Adrenal gland (tissue), 12 donors: ENCODE measurements around the gene NDOR1. TPM values are rescaled to one million over a fixed set of nuclear protein-coding genes. Genes with fewer than 3 reads are reported as not detected.

Source experiments
- DNase-seq, 7 donors: peaks; one replicate each; pipeline ENCODE4 v3.0.0-alpha.2; 2019 to 2020
- H3K27ac ChIP-seq, 5 donors: fragments of 200-600 bp; sonication (generic) in 4 of 5; 1 replicate in 3 of 5; 2 replicates in 2 of 5; pipeline versions ENCODE4 v1.5.1 to v1.8.0; 2016 to 2020; ENCODE audit warnings: mild to moderate bottlenecking in 1 of 5
- H3K27me3 ChIP-seq: fragments of 200-600 bp; 2 replicates; pipeline ENCODE4 v1.8.0; 2021
- H3K36me3 ChIP-seq, 2 donors: fragments of 200-600 bp; replicated peaks in 1 of 2; 1 replicate in 1 of 2; 2 replicates in 1 of 2; pipeline versions ENCODE4 v1.5.1 to v1.8.0; 2018 to 2022
- H3K4me1 ChIP-seq, 2 donors: fragments of 200-600 bp; replicated peaks in 1 of 2; 1 replicate in 1 of 2; 2 replicates in 1 of 2; pipeline versions ENCODE4 v1.5.1 to v1.8.0; 2018 to 2021
- H3K4me3 ChIP-seq, 4 donors: fragments of 200-600 bp; sonication (generic) in 3 of 4; one replicate each; pipeline ENCODE4 v1.5.1; 2016 to 2018
- H3K9me3 ChIP-seq, 3 donors: fragments of 200-600 bp; sonication (generic) in 1 of 3; replicated peaks in 1 of 3; 1 replicate in 2 of 3; 2 replicates in 1 of 3; pipeline versions ENCODE4 v1.5.1 to v1.8.0; 2016 to 2021
- POLR2A ChIP-seq, 2 donors: fragments of 450-650 bp; IDR thresholded peaks; one replicate each; pipeline ENCODE4 v1.6.1; 2017; ENCODE audit warnings: antibody characterized with exemption in 2 of 2, mild to moderate bottlenecking in 2 of 2, moderate library complexity in 1 of 2
- WGBS, 4 donors: extraction: QIAGEN DNeasy Blood & Tissue Kit in 2 of 4; methylation state at CpG; one replicate each; pipeline versions ENCODE4 v1.1.5 to v1.1.7; 2013 to 2017; 5-methylcytosine and 5-hydroxymethylcytosine counted together
- intact Hi-C, 2 donors: fragments of 100-400 bp; cut with DNase I; formaldehyde crosslinking; loops; one replicate each; pipeline versions ENCODE4 v1.14.1 to v1.15.0; 2022 to 2023
- polyA plus RNA-seq, 3 donors: library from polyadenylated mRNA; stranded (reverse); fragments of 200-250 nt in 2 of 3; fragments of 350-450 nt in 1 of 3; fragmentation: Illumina TruSeq in 1 of 3; extraction: RNeasy Lipid Tissue Mini Kit (QIAGEN cat#74804) in 1 of 3; gene quantifications; one replicate each; pipeline ENCODE4 v1.2.3, GENCODE V29; 2013 to 2014
- total RNA-seq, 9 donors: library from RNA; depleted of rRNA in 4 of 9; stranded (reverse); fragments of >200 nt in 4 of 9; fragments of 120-200 nt in 1 of 9; fragmentation: NEBNext Ultra II Directional in 1 of 9; extraction: Animal tissue kit (Norgen Biotek cat#: 25700) in 1 of 9; gene quantifications; one replicate each; pipeline versions ENCODE4 v1.1.0 to v1.2.4, GENCODE V29; 2013 to 2023
- TF ChIP-seq, protein P1 (sequence below), 6 experiments: fragments of 450-650 bp in 4 of 6; fragments of 200-600 bp in 2 of 6; sonication (generic) in 1 of 6; IDR thresholded peaks; 1 replicate in 5 of 6; 2 replicates in 1 of 6; pipeline versions ENCODE4 v1.5.1 to v1.8.0; 2016 to 2021; ENCODE audit warnings: antibody characterized with exemption in 6 of 6, mild to moderate bottlenecking in 2 of 6, moderate library complexity in 1 of 6
- donor health status: healthy with polysubstance abuse.
- donor health status: Bipolar disorder and iron deficiency.
- donor health status: DM: yes; HTN: yes; CAD: no.
- donor health status: DM: no; HTN: no; CAD: no.
- donor health status: DM: no; HTN: no; CAD: no.
- donor health status: DM: yes; HTN: yes; CAD: no.

NDOR1 gene
- total and polyA plus RNA-seq, 12 donors, result 1.6 to 36.4 (median 13.7) TPM

DNA sequence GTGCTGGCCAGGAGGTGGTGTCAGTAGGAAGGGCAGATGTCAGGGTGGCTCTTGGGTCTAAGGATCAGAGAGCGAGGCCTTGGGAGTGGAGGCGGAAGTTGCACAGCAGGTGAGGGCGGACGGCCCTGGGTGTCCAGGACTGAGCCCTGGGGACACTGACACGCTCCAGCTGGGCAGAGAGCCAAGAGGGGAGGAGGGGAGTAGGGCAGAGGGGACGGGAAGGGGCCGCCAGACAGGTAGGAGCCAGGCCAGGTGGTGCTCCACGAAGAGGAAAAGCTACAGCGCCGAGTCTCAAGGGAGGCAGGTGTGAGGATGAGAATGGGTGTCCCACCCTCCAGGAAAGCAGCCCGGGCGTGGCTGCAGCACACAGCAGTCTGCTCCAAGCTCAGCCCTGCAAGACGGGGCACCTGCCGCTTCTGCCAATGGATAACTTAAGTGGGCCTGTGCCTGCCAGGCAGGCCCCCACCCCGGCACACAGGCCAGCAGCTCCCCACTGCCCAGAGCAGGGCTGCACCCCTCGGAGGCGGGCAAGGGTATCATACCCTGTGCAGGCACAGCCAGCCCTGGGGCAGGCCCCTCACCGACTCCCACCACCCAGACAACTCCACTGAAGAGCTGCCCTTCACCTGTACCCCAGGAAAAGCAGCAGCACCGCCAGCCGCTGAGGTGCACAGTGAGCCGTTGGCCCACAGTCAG, 9.8 kb upstream of the NDOR1 start:
- Histone ChIP-seq H3K9me3 (no peaks in the 10 kb centered on the region), H3K27me3 (no peaks in the 10 kb centered on the region), H3K36me3 (peaks cover 0 to 14% of the 10 kb centered on the region in 2 donors), H3K27ac (no peak overlapping the region), H3K4me3 (no peak overlapping the region), H3K4me1 (peaks cover 0 to 24% of the 10 kb centered on the region in 2 donors)
- 83 to 88% (median 87%) methylated on average over 13 to 21 of the region's 21 CpGs for WGBS, 4 donors
- intact Hi-C loops, result no loop called here
- no peak for TF ChIP-seq POLR2A (IDR thresholded peaks at IDR 0.05)
- TF ChIP-seq, protein P1, sequence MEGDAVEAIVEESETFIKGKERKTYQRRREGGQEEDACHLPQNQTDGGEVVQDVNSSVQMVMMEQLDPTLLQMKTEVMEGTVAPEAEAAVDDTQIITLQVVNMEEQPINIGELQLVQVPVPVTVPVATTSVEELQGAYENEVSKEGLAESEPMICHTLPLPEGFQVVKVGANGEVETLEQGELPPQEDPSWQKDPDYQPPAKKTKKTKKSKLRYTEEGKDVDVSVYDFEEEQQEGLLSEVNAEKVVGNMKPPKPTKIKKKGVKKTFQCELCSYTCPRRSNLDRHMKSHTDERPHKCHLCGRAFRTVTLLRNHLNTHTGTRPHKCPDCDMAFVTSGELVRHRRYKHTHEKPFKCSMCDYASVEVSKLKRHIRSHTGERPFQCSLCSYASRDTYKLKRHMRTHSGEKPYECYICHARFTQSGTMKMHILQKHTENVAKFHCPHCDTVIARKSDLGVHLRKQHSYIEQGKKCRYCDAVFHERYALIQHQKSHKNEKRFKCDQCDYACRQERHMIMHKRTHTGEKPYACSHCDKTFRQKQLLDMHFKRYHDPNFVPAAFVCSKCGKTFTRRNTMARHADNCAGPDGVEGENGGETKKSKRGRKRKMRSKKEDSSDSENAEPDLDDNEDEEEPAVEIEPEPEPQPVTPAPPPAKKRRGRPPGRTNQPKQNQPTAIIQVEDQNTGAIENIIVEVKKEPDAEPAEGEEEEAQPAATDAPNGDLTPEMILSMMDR (IDR thresholded peaks at IDR 0.05), result no peak
- DNase-seq, result no peak

GRCh38 chr9:137198051-137198901, 7.2 kb upstream of the NDOR1 start:
- intact Hi-C loops, result no loop called here
- no peaks in the 10 kb centered on the region for H3K36me3 ChIP-seq
- no peak overlapping the region for H3K4me3 ChIP-seq
- H3K27me3 ChIP-seq, result no peaks in the 10 kb centered on the region
- DNase-seq, result no peak
- WGBS, 4 donors, result 79 to 90% (median 81%) methylated on average over 6 to 19 of the region's 19 CpGs
- H3K27ac ChIP-seq, result no peak overlapping the region
- H3K4me1 ChIP-seq, result peaks cover 6 to 40% of the 10 kb centered on the region in 2 donors
- no peaks in the 10 kb centered on the region for H3K9me3 ChIP-seq
- TF ChIP-seq POLR2A (IDR thresholded peaks at IDR 0.05), result no peak
- TF ChIP-seq, protein P1 (IDR thresholded peaks at IDR 0.05), result no peak

DNA sequence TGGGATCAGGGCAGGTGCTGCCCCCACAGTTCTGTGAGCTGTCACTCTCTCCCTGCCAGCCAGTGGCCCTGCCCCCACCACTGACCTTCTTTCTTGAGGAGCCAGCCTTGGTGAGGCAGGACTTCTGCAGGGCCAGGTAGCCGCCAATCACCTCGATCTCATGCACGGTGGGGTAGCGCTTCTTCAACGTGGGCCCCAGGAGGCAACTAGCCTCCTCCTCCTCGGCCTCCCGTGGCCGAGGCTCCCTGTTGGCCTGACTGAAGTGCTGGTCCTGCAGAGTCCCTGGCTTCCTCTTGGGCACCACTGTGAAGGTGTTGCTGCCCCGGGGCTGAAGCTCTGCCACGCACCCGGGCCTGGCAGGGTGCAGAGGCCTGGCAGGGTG, 6.6 kb upstream of the NDOR1 start:
- WGBS, 4 donors, result 47 to 80% (median 59%) methylated on average over 1 to 11 of the region's 11 CpGs
- Histone ChIP-seq H3K9me3 (no peaks in the 10 kb centered on the region), H3K4me3 (no peak overlapping the region), H3K27ac (no peak overlapping the region), H3K4me1 (peaks cover 6 to 46% of the 10 kb centered on the region in 2 donors), H3K27me3 (no peaks in the 10 kb centered on the region), H3K36me3 (no peaks in the 10 kb centered on the region)
- intact Hi-C loops, result no loop called here
- TF ChIP-seq, protein P1 (IDR thresholded peaks at IDR 0.05), result no peak
- TF ChIP-seq POLR2A (IDR thresholded peaks at IDR 0.05), result no peak
- no peak for DNase-seq

DNA sequence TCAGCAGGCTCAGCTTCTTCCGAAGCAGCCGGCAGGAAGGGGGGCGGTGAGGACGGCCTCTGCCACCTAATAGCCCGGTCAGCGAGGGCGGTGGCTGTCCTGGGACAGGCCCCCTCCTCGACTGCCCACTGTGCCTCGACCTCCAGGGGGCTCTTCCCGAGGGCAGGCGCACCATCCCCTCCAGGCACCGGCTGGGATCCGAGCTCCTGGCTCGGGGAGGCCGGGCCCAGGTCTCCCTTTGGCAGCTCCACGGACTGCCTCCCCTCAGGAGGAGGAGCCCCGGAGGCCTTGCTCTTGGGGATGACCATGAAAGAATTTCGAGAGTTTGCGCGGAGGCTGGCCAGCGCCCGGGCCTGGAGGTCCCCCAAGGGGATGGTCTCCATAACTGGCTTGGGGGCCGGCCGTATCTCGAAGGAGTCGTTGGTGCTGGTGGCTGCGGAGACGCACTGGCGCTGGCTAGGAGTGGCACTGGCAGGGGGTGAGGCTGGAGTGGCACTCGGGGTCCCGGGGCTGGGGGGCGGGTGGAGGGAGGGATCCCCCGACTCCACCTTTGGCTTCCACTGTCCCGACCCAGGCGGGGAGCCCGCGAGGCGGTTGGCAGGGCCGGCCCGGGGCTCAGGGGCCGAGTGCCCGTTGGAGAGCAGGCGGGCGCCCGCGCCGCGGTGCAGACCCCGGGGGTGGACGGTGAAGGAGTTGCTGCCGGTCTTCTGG, 5.9 kb upstream of the NDOR1 start:
- intact Hi-C loops, result no loop called here
- H3K9me3 ChIP-seq, result no peaks in the 10 kb centered on the region
- H3K27me3 ChIP-seq, result no peaks in the 10 kb centered on the region
- peak overlapping the region in 2 of 4 donors; percentile 13 to 91 for H3K4me3 ChIP-seq
- 7 to 21% (median 10%) methylated on average over 11 to 51 of the region's 51 CpGs; no CpG with 5 or more reads in 1 of the 4 donors for WGBS, 4 donors
- no peak overlapping the region for H3K27ac ChIP-seq
- TF ChIP-seq, protein P1 (IDR thresholded peaks at IDR 0.05), result no peak
- TF ChIP-seq POLR2A (IDR thresholded peaks at IDR 0.05), result no peak
- H3K36me3 ChIP-seq, result no peaks in the 10 kb centered on the region
- H3K4me1 ChIP-seq, result peaks cover 10 to 52% of the 10 kb centered on the region in 2 donors
- no peak for DNase-seq
